DOHH2 (cell line): ENCODE data around the gene PIGM.

Experiments used
- H3F3A ChIP-seq: fragments of 200-600 bp; sonication (generic), shearing (Covaris generic); 2 replicates; pipeline ENCODE4 v1.6.0; 2016; ENCODE audit warnings: antibody characterized with exemption, mild to moderate bottlenecking; ENCODE audit not compliant: control insufficient read depth, insufficient read depth
- H3K27ac ChIP-seq: fragments of 200-600 bp; sonication (generic); 2 replicates; pipeline ENCODE4 v1.5.1; 2014; ENCODE audit warnings: low read depth, mild to moderate bottlenecking, low read length, moderate library complexity
- H3K27me3 ChIP-seq: fragments of 200-600 bp; sonication (generic); 2 replicates; pipeline ENCODE4 v1.6.1; 2014; ENCODE audit warnings: mild to moderate bottlenecking, low read length, mixed read lengths; ENCODE audit not compliant: control insufficient read depth
- H3K36me3 ChIP-seq: fragments of 200-600 bp; sonication (generic); 2 replicates; pipeline ENCODE4 v1.6.1; 2014; ENCODE audit warnings: mild to moderate bottlenecking, low read length, moderate library complexity, mixed read lengths; ENCODE audit not compliant: control insufficient read depth
- H3K4me1 ChIP-seq: fragments of 200-600 bp; sonication (generic); 2 replicates; pipeline ENCODE4 v1.6.1; 2014; ENCODE audit warnings: mild to moderate bottlenecking, low read length, mixed read lengths; ENCODE audit not compliant: control insufficient read depth
- H3K4me2 ChIP-seq: fragments of 200-600 bp; sonication (generic); 2 replicates; pipeline ENCODE4 v1.6.0; 2014; ENCODE audit warnings: mild to moderate bottlenecking, low read length, moderate library complexity
- H3K4me3 ChIP-seq: fragments of 200-600 bp; sonication (generic); 2 replicates; pipeline ENCODE4 v1.5.1; 2014; ENCODE audit warnings: mild to moderate bottlenecking, low read length, mixed read lengths
- H3K79me2 ChIP-seq: fragments of 200-600 bp; sonication (generic); 2 replicates; pipeline ENCODE4 v1.6.1; 2014; ENCODE audit warnings: mild to moderate bottlenecking, low read length, mixed read lengths; ENCODE audit not compliant: control insufficient read depth
- H3K9me2 ChIP-seq: fragments of 200-600 bp; sonication (generic); replicated peaks from 2 replicates; pipeline ENCODE4 v1.6.1; 2014; ENCODE audit warnings: mild to moderate bottlenecking, low read length, mixed read lengths; ENCODE audit not compliant: control insufficient read depth
- H3K9me3 ChIP-seq: fragments of 200-600 bp; sonication (generic); 2 replicates; pipeline ENCODE4 v1.6.1; 2014; ENCODE audit warnings: antibody characterized with exemption, low read length, mixed read lengths; ENCODE audit not compliant: control insufficient read depth, insufficient read depth
- H4K20me1 ChIP-seq: fragments of 200-600 bp; sonication (generic); 2 replicates; pipeline ENCODE4 v1.6.0; 2014; ENCODE audit warnings: low read depth, mild to moderate bottlenecking, antibody characterized with exemption, low read length, moderate library complexity; ENCODE audit not compliant: control insufficient read depth, insufficient read depth
- CTCF ChIP-seq: fragments of 200-600 bp; sonication (generic); IDR thresholded peaks from one replicate; pipeline ENCODE4 v1.5.1; 2014; ENCODE audit warnings: antibody characterized with exemption, mild to moderate bottlenecking, low read depth, low read length; ENCODE audit not compliant: poor library complexity, severe bottlenecking
- EZH2phosphoT487 ChIP-seq: fragments of 200-600 bp; sonication (generic); IDR thresholded peaks from 2 replicates; pipeline ENCODE4 v1.6.1; 2017; ENCODE audit warnings: borderline replicate concordance, mild to moderate bottlenecking, antibody characterized with exemption, low read length, moderate library complexity, mixed read lengths

Gene PIGM

GRCh38 chr1:159994896-159995295 lies 36.9 kb downstream of the PIGM start:
- Histone ChIP-seq H3K4me2 (no peak overlapping the region), H3F3A (no peaks in the 10 kb centered on the region), H3K4me1 (peaks cover 4% of the 10 kb centered on the region), H3K27me3 (peaks cover 27% of the 10 kb centered on the region), H4K20me1 (no peaks in the 10 kb centered on the region), H3K4me3 (no peak overlapping the region), H3K9me2 (no peaks in the 10 kb centered on the region), H3K27ac (no peak overlapping the region), H3K9me3 (no peaks in the 10 kb centered on the region), H3K36me3 (no peaks in the 10 kb centered on the region), H3K79me2 (no peaks in the 10 kb centered on the region)
- TF ChIP-seq CTCF, result no peak
- TF ChIP-seq EZH2phosphoT487, result no peak

DNA sequence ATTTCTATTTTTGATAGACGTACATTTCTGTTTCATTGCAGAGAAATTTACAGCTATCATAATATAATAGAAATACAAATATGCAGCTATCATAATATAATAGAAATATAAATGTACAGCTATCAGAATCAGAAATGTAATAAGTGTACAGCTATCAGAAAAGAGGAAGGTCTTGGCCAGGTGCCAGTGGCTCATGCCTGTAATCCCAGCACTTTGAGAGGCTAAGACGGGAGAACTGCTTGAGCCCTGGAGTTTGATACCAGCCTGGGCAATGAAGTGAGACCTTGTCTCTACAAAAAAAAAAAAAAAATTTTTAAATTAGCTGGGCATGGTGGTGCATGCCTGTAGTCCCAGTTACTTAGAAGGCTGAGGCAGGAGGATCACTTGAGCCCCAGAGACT lies 37.9 kb downstream of the PIGM start:
- Histone ChIP-seq H3K4me2 (no peak overlapping the region), H3K9me3 (no peaks in the 10 kb centered on the region), H3K27me3 (peaks cover 25% of the 10 kb centered on the region), H3K27ac (no peak overlapping the region), H3K4me3 (no peak overlapping the region), H3K79me2 (no peaks in the 10 kb centered on the region), H3F3A (no peaks in the 10 kb centered on the region), H3K36me3 (no peaks in the 10 kb centered on the region), H4K20me1 (no peaks in the 10 kb centered on the region), H3K4me1 (peaks cover 4% of the 10 kb centered on the region), H3K9me2 (no peaks in the 10 kb centered on the region)
- no peak for TF ChIP-seq EZH2phosphoT487
- no peak for TF ChIP-seq CTCF

DNA sequence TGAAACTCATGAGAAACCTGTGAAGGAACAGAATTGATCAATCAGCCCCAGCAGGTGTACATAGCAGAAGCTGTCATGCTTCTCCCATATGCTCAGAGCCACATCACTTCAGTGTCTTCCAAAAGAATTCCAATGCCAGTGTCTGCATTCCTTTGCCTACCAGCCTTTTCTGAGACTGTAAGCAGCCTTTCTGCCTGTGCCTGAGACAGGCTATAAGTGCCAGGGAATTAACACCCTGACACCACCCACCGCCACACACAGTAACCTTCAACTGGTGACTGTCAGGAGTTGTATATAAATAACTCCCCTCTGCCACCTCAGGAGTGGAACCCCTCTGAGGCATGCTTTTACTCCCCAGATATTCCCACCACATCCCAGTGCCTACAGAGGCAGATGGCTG lies 39.6 kb downstream of the PIGM start:
- Histone ChIP-seq H3F3A (no peaks in the 10 kb centered on the region), H3K27ac (no peak overlapping the region), H3K9me2 (no peaks in the 10 kb centered on the region), H3K4me2 (no peak overlapping the region), H4K20me1 (no peaks in the 10 kb centered on the region), H3K79me2 (no peaks in the 10 kb centered on the region), H3K4me3 (no peak overlapping the region), H3K36me3 (no peaks in the 10 kb centered on the region), H3K27me3 (peaks cover 30% of the 10 kb centered on the region), H3K9me3 (no peaks in the 10 kb centered on the region), H3K4me1 (peaks cover 4% of the 10 kb centered on the region)
- TF ChIP-seq CTCF (no peak), EZH2phosphoT487 (no peak)

DNA sequence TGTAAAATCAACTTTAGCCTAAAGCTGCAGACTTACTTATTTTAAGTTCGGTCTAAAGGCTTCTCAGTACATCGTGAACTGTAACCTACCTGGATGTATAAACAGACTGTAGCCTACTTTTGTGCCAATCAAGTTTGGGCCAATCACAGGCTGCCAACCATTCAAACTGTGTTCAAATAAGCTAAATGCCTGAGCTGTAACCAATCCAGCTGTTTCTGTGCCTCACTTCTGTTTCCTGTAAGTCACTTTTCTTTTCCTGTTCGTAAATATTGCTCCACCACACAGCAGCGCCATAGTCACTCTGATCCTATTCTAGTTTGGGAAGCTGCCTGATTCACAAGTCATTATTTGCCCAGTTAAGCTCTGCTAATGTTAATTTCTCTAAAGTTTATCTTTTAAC lies 40.3 kb downstream of the PIGM start:
- Histone ChIP-seq H3K9me2 (no peaks in the 10 kb centered on the region), H4K20me1 (no peaks in the 10 kb centered on the region), H3K4me2 (no peak overlapping the region), H3K9me3 (no peaks in the 10 kb centered on the region), H3K4me1 (peaks cover 4% of the 10 kb centered on the region), H3K36me3 (no peaks in the 10 kb centered on the region), H3K79me2 (no peaks in the 10 kb centered on the region), H3F3A (no peaks in the 10 kb centered on the region), H3K27me3 (peaks cover 33% of the 10 kb centered on the region), H3K4me3 (no peak overlapping the region), H3K27ac (no peak overlapping the region)
- no peak for TF ChIP-seq CTCF
